HepG2 (cell line): ENCODE data around the gene DNAI4. TPM values are rescaled to one million over a fixed set of nuclear protein-coding genes. Genes with fewer than 3 reads are reported as not detected.
A peak's percentile ranks its signal among the peaks of the same experiment; 100 is the strongest.

Source experiments
- GATA4 ChIP-seq: sonication (generic); IDR thresholded peaks from 2 replicates; pipeline ENCODE4 v1.6.1; 2016; ENCODE audit warnings: antibody characterized with exemption, low read depth, borderline replicate concordance
- MAF1 ChIP-seq: sonication (generic); formaldehyde crosslinking; IDR thresholded peaks from 2 replicates; pipeline ENCODE4 v1.5.0; 2020; ENCODE audit warnings: missing genetic modification reagents, borderline replicate concordance
- NR2C2 ChIP-seq: sonication (generic); formaldehyde crosslinking; IDR thresholded peaks from 2 replicates; pipeline ENCODE4 v1.4.0; 2020; ENCODE audit warnings: missing genetic modification reagents, mild to moderate bottlenecking, moderate library complexity, borderline replicate concordance
- SMAD1 ChIP-seq: sonication (generic); formaldehyde crosslinking; IDR thresholded peaks from 2 replicates; pipeline ENCODE4 v1.4.0; 2020; ENCODE audit warnings: missing genetic modification reagents, low read depth, mild to moderate bottlenecking, borderline replicate concordance
- ZBTB3 ChIP-seq: sonication (generic); formaldehyde crosslinking; IDR thresholded peaks from 2 replicates; pipeline ENCODE4 v1.4.0; 2020; ENCODE audit warnings: low read depth, mild to moderate bottlenecking, moderate library complexity, missing genetic modification reagents, borderline replicate concordance
- ZFP82 ChIP-seq: sonication (generic); formaldehyde crosslinking; IDR thresholded peaks from 2 replicates; pipeline ENCODE4 v1.5.1; 2020; ENCODE audit warnings: mild to moderate bottlenecking, missing genetic modification reagents, borderline replicate concordance
- ZNF33A ChIP-seq: sonication (generic); formaldehyde crosslinking; IDR thresholded peaks from 2 replicates; pipeline ENCODE4 v1.5.1; 2020; ENCODE audit warnings: missing genetic modification reagents, mild to moderate bottlenecking, moderate library complexity, borderline replicate concordance
- ZNF775 ChIP-seq: sonication (generic); formaldehyde crosslinking; IDR thresholded peaks from 2 replicates; pipeline ENCODE4 v1.4.0; 2020; ENCODE audit warnings: missing genetic modification reagents, mild to moderate bottlenecking, moderate library complexity, borderline replicate concordance
- ZNF782 ChIP-seq: sonication (generic); formaldehyde crosslinking; IDR thresholded peaks from 2 replicates; pipeline ENCODE4 v1.4.0; 2020; ENCODE audit warnings: missing genetic modification reagents, mild to moderate bottlenecking, borderline replicate concordance
- polyA plus RNA-seq, 8 experiments: library from polyadenylated mRNA; depleted of rRNA in 3 of 8; stranded (reverse) in 7 of 8; unstranded in 1 of 8; fragments of >200 nt; fragmentation: Illumina TruSeq in 4 of 8; extraction: Trizol in 4 of 8; gene quantifications; 2 replicates each; pipeline versions ENCODE4 v1.2.1 to v1.2.3, GENCODE V29; 2011 to 2016; ENCODE audit warnings: low read depth in 4 of 8, missing spikeins in 1 of 8, mixed read lengths in 1 of 8; ENCODE audit not compliant: insufficient read depth in 1 of 8
- total RNA-seq, 5 experiments: library from RNA; depleted of rRNA; stranded (reverse); fragments of >200 nt; fragmentation: Illumina TruSeq; extraction: Trizol; gene quantifications; 2 replicates each; pipeline ENCODE4 v1.2.3, GENCODE V29; 2016; ENCODE audit warnings: low read depth in 1 of 5
- TF ChIP-seq, protein P1 (sequence below): sonication (generic); formaldehyde crosslinking; IDR thresholded peaks from 2 replicates; pipeline ENCODE4 v1.5.1; 2020; ENCODE audit warnings: missing genetic modification reagents, mild to moderate bottlenecking, borderline replicate concordance
- TF ChIP-seq, protein P2 (sequence below): sonication (generic); formaldehyde crosslinking; IDR thresholded peaks from 2 replicates; pipeline ENCODE4 v1.8.1; 2023; ENCODE audit warnings: mild to moderate bottlenecking, moderate library complexity, missing genetic modification reagents
- TF ChIP-seq, protein P3 (sequence below): sonication (generic); formaldehyde crosslinking; IDR thresholded peaks from 2 replicates; pipeline ENCODE4 v1.4.0; 2020; ENCODE audit warnings: missing genetic modification reagents
- TF ChIP-seq, protein P4 (sequence below): IDR thresholded peaks from 2 replicates; pipeline ENCODE4 v1.6.1; 2016; ENCODE audit warnings: control low read depth
- TF ChIP-seq, protein P5 (sequence below): sonication (generic); formaldehyde crosslinking; IDR thresholded peaks from 2 replicates; pipeline ENCODE4 v1.5.1; 2020; ENCODE audit warnings: mild to moderate bottlenecking, moderate library complexity, missing genetic modification reagents
- TF ChIP-seq, protein P6 (sequence below): sonication (generic); formaldehyde crosslinking; IDR thresholded peaks from 2 replicates; pipeline ENCODE4 v1.9.0; 2021; ENCODE audit warnings: missing genetic modification reagents, borderline replicate concordance

Gene DNAI4
- total and polyA plus RNA-seq, 2 of the 13 experiments (the other 11 are each of a cell fraction or from before 2014, with no cell fraction given), result 0.04 to 0.08 TPM

DNA sequence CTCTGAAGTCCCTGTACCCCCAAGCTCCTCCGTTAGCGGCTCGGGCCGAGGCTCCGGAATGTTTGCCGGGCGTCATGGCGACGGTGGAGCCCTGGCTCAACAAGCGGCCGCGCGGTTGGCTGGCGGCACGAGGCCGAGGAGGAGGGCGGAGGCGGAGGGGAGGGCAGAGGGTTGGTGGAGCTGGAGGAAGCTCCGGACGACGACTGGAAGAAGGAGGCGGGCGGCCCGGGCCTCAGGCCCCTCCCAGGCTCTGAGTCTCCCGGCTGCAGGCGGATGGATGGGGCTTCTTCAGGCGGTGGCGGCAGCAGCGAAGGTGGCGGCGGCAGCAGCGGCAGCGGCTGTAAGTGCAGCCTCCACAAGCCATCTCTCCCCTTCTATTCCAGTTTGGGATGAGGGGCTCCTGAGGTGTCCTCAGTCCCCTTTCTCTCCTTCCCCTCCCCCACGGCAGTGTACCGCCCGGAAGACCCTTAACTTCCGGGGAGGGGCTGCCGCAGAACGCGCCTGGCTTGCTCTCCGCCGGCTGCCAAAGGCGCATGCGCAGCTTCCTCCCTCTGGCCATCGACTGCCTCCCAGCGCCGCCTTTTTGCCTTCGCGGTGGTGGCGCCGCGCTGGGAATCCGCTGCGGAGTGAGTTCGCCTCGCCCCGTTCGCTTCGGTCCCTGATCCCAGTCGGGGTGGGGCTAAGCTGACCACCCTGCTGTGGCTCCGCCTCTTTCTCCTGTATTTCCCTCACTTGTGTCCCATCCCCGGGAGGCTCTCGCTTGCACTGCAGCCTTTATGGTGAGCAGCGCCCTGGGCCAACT is at the start of gene DNAI4, which contains the start of gene MIER1 (continued):
- TF ChIP-seq, protein P1, sequence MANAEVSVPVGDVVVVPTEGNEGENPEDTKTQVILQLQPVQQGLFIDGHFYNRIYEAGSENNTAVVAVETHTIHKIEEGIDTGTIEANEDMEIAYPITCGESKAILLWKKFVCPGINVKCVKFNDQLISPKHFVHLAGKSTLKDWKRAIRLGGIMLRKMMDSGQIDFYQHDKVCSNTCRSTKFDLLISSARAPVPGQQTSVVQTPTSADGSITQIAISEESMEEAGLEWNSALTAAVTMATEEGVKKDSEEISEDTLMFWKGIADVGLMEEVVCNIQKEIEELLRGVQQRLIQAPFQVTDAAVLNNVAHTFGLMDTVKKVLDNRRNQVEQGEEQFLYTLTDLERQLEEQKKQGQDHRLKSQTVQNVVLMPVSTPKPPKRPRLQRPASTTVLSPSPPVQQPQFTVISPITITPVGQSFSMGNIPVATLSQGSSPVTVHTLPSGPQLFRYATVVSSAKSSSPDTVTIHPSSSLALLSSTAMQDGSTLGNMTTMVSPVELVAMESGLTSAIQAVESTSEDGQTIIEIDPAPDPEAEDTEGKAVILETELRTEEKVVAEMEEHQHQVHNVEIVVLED (CRISPR knock-in tag), result peak; percentile 65; the same call in 1 of the 2 replicates
- TF ChIP-seq ZBTB3 (no peak), ZNF782 (peak; percentile 64; the same call in 1 of the 2 replicates), MAF1 (CRISPR knock-in tag) (no peak; the same call in 1 of the 2 replicates), ZFP82 (CRISPR knock-in tag) (no peak), ZNF775 (CRISPR knock-in tag) (no peak), ZNF33A (no peak), GATA4 (peak; percentile 12; the same call in 1 of the 2 replicates), NR2C2 (peak; percentile 58; the same call in 1 of the 2 replicates), SMAD1 (CRISPR knock-in tag) (peak; percentile 74; the same call in 1 of the 2 replicates)
- TF ChIP-seq, protein P2, sequence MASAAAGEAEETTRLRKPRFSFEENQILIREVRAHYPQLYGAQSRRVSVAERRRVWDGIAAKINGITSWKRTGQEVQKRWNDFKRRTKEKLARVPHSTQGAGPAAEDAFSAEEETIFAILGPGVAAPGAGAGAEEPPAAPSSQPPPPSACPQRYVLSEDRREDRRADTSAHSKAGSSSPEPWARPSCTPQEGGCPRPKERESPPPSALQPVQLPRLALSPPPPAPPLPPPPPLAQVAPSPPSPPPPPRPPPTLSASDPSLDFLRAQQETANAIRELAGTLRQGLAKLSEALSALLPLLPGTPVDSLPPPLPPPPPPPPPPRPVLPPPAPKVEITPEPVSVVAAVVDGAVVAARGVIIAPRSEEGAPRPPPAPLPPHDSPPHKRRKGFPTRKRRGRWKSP, result peak; percentile 95
- TF ChIP-seq, protein P3, sequence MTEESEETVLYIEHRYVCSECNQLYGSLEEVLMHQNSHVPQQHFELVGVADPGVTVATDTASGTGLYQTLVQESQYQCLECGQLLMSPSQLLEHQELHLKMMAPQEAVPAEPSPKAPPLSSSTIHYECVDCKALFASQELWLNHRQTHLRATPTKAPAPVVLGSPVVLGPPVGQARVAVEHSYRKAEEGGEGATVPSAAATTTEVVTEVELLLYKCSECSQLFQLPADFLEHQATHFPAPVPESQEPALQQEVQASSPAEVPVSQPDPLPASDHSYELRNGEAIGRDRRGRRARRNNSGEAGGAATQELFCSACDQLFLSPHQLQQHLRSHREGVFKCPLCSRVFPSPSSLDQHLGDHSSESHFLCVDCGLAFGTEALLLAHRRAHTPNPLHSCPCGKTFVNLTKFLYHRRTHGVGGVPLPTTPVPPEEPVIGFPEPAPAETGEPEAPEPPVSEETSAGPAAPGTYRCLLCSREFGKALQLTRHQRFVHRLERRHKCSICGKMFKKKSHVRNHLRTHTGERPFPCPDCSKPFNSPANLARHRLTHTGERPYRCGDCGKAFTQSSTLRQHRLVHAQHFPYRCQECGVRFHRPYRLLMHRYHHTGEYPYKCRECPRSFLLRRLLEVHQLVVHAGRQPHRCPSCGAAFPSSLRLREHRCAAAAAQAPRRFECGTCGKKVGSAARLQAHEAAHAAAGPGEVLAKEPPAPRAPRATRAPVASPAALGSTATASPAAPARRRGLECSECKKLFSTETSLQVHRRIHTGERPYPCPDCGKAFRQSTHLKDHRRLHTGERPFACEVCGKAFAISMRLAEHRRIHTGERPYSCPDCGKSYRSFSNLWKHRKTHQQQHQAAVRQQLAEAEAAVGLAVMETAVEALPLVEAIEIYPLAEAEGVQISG (CRISPR knock-in tag), result peak; percentile 65; the same call in 1 of the 2 replicates
- TF ChIP-seq, protein P4, sequence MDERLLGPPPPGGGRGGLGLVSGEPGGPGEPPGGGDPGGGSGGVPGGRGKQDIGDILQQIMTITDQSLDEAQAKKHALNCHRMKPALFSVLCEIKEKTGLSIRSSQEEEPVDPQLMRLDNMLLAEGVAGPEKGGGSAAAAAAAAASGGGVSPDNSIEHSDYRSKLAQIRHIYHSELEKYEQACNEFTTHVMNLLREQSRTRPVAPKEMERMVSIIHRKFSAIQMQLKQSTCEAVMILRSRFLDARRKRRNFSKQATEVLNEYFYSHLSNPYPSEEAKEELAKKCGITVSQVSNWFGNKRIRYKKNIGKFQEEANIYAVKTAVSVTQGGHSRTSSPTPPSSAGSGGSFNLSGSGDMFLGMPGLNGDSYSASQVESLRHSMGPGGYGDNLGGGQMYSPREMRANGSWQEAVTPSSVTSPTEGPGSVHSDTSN (CRISPR knock-in tag), result no peak
- TF ChIP-seq, protein P5, sequence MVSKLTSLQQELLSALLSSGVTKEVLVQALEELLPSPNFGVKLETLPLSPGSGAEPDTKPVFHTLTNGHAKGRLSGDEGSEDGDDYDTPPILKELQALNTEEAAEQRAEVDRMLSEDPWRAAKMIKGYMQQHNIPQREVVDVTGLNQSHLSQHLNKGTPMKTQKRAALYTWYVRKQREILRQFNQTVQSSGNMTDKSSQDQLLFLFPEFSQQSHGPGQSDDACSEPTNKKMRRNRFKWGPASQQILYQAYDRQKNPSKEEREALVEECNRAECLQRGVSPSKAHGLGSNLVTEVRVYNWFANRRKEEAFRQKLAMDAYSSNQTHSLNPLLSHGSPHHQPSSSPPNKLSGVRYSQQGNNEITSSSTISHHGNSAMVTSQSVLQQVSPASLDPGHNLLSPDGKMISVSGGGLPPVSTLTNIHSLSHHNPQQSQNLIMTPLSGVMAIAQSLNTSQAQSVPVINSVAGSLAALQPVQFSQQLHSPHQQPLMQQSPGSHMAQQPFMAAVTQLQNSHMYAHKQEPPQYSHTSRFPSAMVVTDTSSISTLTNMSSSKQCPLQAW (CRISPR knock-in tag), result peak; percentile 81
- TF ChIP-seq, protein P6, sequence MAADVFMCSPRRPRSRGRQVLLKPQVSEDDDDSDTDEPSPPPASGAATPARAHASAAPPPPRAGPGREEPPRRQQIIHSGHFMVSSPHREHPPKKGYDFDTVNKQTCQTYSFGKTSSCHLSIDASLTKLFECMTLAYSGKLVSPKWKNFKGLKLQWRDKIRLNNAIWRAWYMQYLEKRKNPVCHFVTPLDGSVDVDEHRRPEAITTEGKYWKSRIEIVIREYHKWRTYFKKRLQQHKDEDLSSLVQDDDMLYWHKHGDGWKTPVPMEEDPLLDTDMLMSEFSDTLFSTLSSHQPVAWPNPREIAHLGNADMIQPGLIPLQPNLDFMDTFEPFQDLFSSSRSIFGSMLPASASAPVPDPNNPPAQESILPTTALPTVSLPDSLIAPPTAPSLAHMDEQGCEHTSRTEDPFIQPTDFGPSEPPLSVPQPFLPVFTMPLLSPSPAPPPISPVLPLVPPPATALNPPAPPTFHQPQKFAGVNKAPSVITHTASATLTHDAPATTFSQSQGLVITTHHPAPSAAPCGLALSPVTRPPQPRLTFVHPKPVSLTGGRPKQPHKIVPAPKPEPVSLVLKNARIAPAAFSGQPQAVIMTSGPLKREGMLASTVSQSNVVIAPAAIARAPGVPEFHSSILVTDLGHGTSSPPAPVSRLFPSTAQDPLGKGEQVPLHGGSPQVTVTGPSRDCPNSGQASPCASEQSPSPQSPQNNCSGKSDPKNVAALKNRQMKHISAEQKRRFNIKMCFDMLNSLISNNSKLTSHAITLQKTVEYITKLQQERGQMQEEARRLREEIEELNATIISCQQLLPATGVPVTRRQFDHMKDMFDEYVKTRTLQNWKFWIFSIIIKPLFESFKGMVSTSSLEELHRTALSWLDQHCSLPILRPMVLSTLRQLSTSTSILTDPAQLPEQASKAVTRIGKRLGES, result no peak
